ENCODE results near the gene ABCC3. TPM values are rescaled to one million over a fixed set of nuclear protein-coding genes. Genes with fewer than 3 reads are reported as not detected.

Gene ABCC3
- total and polyA plus RNA-seq, 9 of the 15 experiments (the other 6 are each of a cell fraction or from before 2014, with no cell fraction given): 0.03 to 1.6 (median 0.42) TPM; not detected in 5

GRCh38 chr17:50618300-50618699 lies 16.4 kb upstream of the ABCC3 start (continued):
- TF ChIP-seq JUND (IDR thresholded peaks at IDR 0.05; ENCODE audit: borderline replicate concordance, low read depth, low read length): peak; percentile 29; the same call in 1 of the 2 replicates
- no peak for TF ChIP-seq JUND (tag; IDR thresholded peaks at IDR 0.05; ENCODE audit: borderline replicate concordance, low read depth, low read length)
- no peak for TF ChIP-seq ZNF75A (CRISPR knock-in tag; IDR thresholded peaks at IDR 0.05)
- no peak for TF ChIP-seq ERF (CRISPR knock-in tag; IDR thresholded peaks at IDR 0.05)
- no peak for TF ChIP-seq ZKSCAN8 (CRISPR knock-in tag; IDR thresholded peaks at IDR 0.05)
- TF ChIP-seq PBX2 (CRISPR knock-in tag; IDR thresholded peaks at IDR 0.05; ENCODE audit: low read depth): no peak
- no peak for TF ChIP-seq PBX2 (tag; conservative IDR thresholded peaks at IDR 0.05; ENCODE audit: low read depth)
- TF ChIP-seq SIRT6 (IDR thresholded peaks at IDR 0.05; ENCODE audit: low read depth, low read length): no peak
- no peak for TF ChIP-seq TCF15 (CRISPR knock-in tag; IDR thresholded peaks at IDR 0.05)
- TF ChIP-seq RBBP5 (IDR thresholded peaks at IDR 0.05; ENCODE audit: borderline replicate concordance, insufficient read depth, low read length, poor library complexity, severe bottlenecking): no peak
- no peak for TF ChIP-seq PHTF2 (CRISPR knock-in tag; IDR thresholded peaks at IDR 0.05)
- no peak for TF ChIP-seq ZNF124 (CRISPR knock-in tag; IDR thresholded peaks at IDR 0.05)
- no peak for TF ChIP-seq ETS1 (conservative IDR thresholded peaks at IDR 0.05; ENCODE audit: control insufficient read depth, low read depth, low read length)
- TF ChIP-seq HMGN3 (IDR thresholded peaks at IDR 0.05; ENCODE audit: borderline replicate concordance, extremely low read depth, insufficient read length, low read depth, low read length): no peak
- no peak for TF ChIP-seq ZNF24 (IDR thresholded peaks at IDR 0.05)
- TF ChIP-seq PCBP1 (IDR thresholded peaks at IDR 0.05; ENCODE audit: low read depth, low read length, poor library complexity, severe bottlenecking): no peak
- TF ChIP-seq SUPT5H (IDR thresholded peaks at IDR 0.05): no peak
- no peak for TF ChIP-seq ZNF143 (CRISPR knock-in tag; IDR thresholded peaks at IDR 0.05)
- peak; percentile 51 for TF ChIP-seq ZFP36 (IDR thresholded peaks at IDR 0.05; ENCODE audit: low read depth, low read length, partially characterized antibody)
- no peak for TF ChIP-seq PATZ1 (CRISPR knock-in tag; IDR thresholded peaks at IDR 0.05; ENCODE audit: borderline replicate concordance)
- no peak for TF ChIP-seq SRSF1 (IDR thresholded peaks at IDR 0.05; ENCODE audit: low read depth, low read length)
- no peak for TF ChIP-seq ZNF740 (CRISPR knock-in tag; IDR thresholded peaks at IDR 0.05)
- TF ChIP-seq ZNF740 (tag; IDR thresholded peaks at IDR 0.05): no peak
